SU-DHL-6 (cell line): ENCODE measurements around the gene OR1J4.

Experiments
- EZH2phosphoT487 ChIP-seq: fragments of 200-600 bp; sonication (generic), shearing (Covaris generic); conservative IDR thresholded peaks from 2 replicates; pipeline ENCODE4 v1.6.1; 2018; ENCODE audit warnings: mild to moderate bottlenecking, antibody characterized with exemption, low read length, moderate library complexity, mixed read lengths
- TF ChIP-seq, protein P1 (sequence below): fragments of 200-600 bp; sonication (generic); IDR thresholded peaks from one replicate; pipeline ENCODE4 v1.5.1; 2017; ENCODE audit warnings: antibody characterized with exemption, mild to moderate bottlenecking, low read length, moderate library complexity; ENCODE audit not compliant: insufficient read depth, poor library complexity, severe bottlenecking

DNA sequence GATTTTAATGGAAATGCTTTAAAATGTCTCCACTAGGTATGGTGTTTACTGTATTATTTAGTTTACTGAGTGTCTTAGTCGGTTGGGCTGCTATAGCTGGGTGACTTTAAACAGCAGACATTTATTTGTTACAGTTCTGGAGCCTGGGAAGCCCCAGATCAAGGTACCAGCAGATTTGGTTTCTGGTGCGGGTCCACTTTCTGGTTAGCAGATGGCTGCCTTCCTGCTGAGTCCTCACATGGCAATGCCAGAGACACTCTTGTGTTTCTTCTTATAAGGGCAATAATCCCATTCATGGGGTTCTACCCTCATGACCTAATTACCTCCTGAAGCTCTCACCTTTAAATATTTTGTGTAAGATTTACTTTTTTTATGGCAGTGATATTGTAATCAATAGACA, 715 bp upstream of the OR1J4 start:
- TF ChIP-seq, protein P1, sequence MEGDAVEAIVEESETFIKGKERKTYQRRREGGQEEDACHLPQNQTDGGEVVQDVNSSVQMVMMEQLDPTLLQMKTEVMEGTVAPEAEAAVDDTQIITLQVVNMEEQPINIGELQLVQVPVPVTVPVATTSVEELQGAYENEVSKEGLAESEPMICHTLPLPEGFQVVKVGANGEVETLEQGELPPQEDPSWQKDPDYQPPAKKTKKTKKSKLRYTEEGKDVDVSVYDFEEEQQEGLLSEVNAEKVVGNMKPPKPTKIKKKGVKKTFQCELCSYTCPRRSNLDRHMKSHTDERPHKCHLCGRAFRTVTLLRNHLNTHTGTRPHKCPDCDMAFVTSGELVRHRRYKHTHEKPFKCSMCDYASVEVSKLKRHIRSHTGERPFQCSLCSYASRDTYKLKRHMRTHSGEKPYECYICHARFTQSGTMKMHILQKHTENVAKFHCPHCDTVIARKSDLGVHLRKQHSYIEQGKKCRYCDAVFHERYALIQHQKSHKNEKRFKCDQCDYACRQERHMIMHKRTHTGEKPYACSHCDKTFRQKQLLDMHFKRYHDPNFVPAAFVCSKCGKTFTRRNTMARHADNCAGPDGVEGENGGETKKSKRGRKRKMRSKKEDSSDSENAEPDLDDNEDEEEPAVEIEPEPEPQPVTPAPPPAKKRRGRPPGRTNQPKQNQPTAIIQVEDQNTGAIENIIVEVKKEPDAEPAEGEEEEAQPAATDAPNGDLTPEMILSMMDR = no peak
- TF ChIP-seq EZH2phosphoT487 = no peak
